HG02884 (cell line): ENCODE data around the gene PCBP3.

Source experiments
- ATAC-seq: cut with Tn5 transposase; IDR thresholded peaks from one replicate; pipeline ENCODE4 v1.9.1; 2021; ENCODE audit warnings: mild to moderate bottlenecking, moderate library complexity; ENCODE audit not compliant: unreplicated experiment

The PCBP3 gene

DNA sequence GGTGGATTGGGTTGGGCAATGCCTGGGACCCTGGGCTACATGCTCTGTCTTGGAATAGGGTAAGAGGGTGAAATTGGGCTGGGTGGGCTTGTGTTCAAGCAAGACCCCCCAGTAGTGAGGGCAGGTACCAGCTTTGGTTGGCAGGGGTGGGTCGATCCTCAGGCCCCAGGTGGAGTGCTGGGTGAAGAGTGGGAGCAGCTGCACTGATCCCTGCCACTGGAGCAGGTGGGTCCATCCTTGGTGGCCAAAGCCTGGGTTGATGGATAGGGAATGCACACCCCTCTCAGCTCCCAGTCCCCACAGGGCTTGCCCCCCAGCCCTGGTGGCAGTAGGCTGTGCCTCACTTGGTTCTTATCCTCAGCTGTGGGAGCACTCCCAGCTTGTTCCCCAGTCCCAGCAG is 135.2 kb downstream of the PCBP3 start:
- ATAC-seq: no peak

DNA sequence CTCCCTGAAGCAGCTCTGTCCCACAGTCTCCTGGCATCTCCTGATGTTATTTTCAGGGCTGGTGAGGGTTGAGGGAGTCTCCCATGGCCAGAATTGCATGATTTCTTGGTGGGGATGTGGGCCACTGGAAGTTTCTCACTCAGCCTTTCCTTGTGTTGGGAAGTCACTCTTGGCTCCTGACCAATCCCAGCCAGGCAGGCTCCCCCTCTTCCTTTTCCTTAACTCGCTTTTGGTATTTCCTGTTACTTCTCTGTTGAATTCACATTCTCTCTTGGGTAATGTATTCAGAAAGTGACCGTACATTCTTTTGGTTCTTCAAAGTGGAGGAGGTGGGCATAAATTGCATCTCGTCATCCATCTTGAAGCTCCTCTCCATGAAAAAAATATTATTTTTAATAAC is 135.7 kb downstream of the PCBP3 start:
- no peak for ATAC-seq

DNA sequence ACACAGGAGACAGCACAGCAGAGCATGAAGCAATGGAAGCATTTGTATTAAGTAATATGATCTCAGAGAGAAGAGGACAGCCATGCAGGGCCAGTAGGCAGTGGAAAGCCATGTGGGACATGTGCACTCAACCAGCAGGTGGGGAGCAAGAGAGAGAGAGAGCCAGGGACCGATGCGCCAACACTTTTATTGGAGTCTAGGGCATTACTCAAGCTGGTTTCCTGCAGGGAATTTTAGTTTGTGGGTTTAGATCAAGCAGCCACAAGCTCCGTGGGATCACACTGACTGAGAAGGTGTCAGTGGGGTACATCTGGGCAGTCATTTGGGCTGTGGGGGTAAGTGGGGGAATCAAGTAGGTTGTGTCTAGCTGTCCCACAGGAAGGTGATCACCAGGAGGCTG is 137.1 kb downstream of the PCBP3 start:
- ATAC-seq: no peak

DNA sequence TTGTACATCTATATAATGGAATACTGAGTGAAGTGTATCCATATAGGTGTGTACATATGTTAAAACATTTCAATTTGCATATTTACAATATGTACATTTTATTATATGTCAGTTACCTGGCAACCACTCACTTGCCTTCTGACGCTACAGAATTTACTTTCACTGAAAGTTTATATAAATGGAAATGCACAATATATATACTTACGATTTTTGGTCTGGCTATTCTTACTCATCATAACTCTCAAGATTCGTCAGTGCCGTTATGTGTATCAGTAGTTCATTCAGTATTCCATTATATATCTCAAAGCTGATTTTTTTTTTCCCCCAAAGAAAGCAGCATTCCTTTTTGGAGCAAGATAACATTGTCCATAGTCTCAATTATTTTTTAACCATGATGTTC is 138.2 kb downstream of the PCBP3 start:
- no peak for ATAC-seq

DNA sequence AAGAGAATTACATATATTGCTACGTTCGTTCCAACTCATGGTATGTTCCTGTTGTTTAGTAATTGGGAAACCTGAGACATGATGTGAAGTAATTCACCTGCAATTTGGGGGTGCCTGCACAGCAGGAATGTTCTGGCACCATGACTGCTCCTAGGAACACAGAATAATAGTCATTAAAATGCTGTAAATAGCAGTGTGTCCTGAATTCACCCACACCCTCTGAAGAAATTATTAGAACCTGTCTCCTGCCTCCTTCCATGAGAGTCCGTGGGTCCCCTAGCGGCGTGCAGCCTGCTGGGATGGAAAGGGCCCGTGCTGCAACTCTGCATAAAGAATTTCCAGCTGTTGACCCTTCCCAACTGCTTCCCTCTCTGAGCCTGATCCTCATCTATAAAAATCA is 143.1 kb downstream of the PCBP3 start:
- ATAC-seq: no peak

GRCh38 chr21:45787371-45787770 is 143.8 kb downstream of the PCBP3 start:
- no peak for ATAC-seq

GRCh38 chr21:45788198-45788597 is 144.7 kb downstream of the PCBP3 start:
- ATAC-seq: no peak

DNA sequence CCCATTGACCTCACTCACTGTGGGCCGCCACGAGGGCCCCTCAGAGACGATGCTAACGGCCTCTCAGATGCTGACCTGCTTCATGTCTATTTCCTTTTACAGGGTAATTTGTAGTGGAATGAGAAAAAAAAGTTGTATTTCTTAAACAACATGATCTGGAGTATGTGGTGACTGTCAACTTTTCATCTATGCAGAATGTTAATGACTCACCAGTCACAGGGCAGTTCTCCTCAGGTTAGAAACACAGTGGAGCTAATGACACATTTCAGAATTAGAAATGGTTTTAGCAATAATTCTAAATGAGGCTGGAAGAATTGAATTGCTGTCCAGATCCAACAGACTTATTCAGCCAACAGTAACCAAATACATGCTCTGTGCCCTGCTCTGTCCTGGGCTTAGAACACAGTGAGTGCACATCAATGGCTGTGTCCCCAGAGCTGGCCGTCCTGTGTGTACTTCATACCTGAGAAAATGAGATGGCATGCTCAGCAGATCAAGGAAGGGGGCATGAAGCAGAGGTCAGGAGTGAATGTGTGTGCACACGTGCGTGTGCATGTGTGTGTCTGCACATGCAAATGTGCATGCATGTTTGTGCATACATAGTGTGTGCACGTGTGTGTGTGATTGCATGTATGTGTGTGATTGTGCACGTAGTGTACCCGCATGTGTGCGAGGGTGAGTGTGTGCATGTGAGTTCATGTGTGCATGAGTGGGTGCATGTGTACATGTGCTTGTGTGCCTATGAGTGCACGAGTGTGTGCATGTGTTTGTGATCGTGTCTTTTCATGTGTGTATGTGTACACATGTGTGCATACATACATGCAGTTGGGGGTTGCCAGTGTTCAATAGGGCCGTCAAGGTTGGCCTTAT is 145.3 kb downstream of the PCBP3 start:
- ATAC-seq: no peak

DNA sequence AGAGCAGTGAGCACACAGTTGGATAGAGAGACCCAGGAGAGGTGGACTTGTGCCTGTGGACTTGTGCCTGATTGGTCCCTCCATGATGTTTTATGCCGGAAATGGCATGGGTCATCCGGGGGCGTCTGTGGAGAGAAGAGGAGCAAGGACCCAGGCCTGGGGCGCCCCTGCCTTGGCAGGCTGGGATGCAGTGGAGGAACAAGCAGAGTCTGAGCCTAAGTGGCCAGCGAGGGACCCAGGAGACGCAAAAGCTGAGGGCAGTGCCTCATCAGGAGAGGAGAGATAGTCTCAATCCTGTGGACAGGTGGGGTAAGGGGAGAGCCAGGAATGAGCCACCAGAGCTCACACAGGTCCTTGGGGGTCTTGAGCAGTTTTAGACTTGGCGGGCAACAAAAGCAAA is 146.9 kb downstream of the PCBP3 start:
- no peak for ATAC-seq

DNA sequence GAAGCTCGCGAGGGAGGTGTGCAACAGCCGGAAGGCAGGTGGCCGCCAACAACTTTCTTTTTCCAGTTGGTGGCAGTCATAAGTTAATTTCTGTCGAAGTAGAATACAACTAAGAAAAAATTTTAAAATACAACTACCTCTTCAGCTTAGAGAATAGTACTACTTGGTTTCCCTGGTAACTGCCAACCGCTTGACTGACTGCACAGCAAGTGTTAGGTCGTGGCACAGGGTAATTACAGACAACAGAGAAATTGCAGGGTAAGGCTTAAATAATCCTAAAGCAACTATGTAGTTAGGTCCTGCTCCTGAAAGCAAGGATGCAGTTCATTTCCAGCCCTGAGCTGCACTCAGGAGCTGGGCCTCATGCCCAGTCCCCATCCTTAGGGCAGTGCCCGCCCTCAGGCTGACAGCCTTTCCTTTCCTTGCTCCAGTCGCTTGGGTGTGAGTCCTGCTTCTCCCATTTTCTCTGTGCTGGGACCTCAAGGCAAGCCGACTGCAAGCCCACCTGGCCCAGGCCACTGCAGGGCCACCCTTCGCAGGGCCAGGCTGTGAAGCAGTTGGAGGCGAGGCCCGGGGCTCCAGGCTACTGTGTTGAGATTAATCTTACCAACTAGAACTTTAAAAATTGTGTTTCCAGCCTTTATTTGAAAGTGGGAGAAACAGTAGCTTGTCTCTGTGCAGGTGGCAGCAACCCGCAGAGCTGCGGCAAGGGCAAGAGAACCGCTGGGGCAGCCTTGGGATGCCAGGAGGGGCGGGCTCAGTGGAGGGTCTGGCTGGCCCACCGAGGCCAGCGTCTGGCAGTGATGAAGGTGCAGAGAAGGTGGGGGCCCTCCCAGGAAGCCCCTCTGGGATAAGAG is 148.3 kb downstream of the PCBP3 start:
- no peak for ATAC-seq

- ATAC-seq: no peak
Observed at GRCh38 chr21:45792682-45793383, 149.3 kb downstream of the PCBP3 start.

DNA sequence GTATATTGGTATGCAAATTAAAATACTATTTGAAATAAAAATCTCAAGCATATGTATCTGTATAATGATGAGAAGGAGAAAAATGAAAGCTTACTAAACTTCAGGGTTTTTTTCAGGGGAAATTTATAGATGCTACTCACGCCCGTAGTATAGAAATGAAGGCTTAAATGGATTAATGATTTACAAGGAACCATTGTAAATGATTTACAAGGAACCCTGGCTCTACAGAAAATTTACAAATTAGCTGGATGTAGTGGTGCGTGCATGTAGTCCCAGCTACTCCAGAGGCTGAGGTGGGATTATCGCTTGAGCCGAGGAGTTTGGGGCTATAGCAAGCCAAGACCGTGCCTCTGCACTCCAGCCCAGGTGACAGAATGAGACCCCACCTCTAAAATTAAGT is 150.5 kb downstream of the PCBP3 start:
- ATAC-seq: no peak

- no peak for ATAC-seq
Observed at GRCh38 chr21:45796003-45796402, 152.5 kb downstream of the PCBP3 start.

DNA sequence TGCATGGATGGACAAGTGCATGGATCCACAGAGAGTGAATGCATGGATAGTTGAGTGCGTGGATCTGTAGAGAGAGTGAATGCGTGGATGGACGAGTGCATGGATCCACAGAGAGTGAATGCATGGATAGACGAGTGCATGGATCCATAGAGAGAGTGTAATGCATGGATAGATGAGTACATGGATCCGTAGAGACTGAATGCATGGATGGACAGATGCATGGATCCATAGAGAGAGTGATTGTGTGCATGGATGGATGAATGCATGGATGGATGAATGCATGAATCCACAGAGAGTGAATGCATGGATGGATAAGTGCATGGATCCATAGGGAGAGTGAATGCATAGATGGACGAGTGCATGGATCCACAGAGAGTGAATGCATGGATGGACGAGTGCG is 153.8 kb downstream of the PCBP3 start:
- ATAC-seq: no peak

GRCh38 chr21:45799765-45800338 is 156.3 kb downstream of the PCBP3 start:
- ATAC-seq: no peak

- no peak for ATAC-seq
Observed at GRCh38 chr21:45800339-45801080, 157.0 kb downstream of the PCBP3 start.

- no peak for ATAC-seq
Observed at GRCh38 chr21:45801129-45801964, 157.8 kb downstream of the PCBP3 start.

DNA sequence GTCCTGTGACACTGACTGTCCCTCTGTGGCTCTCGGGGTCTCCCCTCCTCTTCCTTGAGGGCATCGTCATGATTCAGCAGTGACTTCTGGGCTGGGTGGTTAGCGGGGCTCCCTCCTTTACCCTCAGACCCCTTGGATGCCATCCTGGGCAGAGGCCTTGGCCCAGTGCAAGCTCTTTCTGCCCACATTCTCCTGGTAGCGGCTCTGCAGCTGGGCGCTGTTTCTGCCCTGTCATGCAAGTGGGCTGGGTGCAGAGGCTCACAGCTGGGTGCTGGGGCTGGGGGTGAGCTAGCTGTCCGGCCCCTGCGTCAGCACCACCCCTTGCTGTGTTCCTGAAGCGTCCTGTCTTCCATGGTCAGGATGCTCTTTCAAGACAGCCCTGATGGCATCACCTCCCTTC is 158.5 kb downstream of the PCBP3 start:
- ATAC-seq: no peak

DNA sequence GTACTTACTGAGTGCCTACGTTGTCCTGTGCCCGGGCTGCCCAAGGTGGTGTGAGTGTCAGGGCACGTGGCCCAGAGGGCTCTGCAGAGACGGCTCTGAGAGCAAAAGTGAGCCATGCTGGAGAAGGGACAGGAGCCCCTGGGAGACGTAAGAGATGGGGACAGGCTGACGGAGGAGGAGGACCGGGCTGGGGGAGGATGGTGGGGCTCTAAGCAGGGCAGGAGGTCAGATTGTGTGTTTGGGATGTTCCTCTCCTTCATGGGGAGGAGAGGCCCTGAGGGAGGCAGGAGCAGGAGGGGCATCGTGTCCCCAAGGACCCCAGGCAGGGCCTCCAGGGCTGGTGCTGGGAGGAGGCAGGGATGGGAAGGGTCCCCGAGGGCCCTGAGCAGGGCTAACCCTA is 158.9 kb downstream of the PCBP3 start:
- no peak for ATAC-seq
